ELR (cell line): ENCODE data around the gene VPS36.
"Not testable (repeated sequence)": the region's sequence is repeated elsewhere in the genome, so short reads cannot be mapped to it uniquely, and the experiment has no call there.

Experiments used
- DNase-seq: peaks from one replicate; pipeline ENCODE4 v3.0.0-alpha.2; 2015; ENCODE audit warnings: low read depth

VPS36 gene

GRCh38 chr13:52446265-52446664 lies 4.2 kb downstream of the VPS36 start:
- DNase-seq, result no peak

GRCh38 chr13:52432456-52432855 lies 18.0 kb downstream of the VPS36 start:
- DNase-seq, result no peak

- peak; percentile 81 for DNase-seq
Measured at GRCh38 chr13:52428295-52428694, 22.1 kb downstream of the VPS36 start.

- DNase-seq, result no peak
Measured at GRCh38 chr13:52421216-52421615, 29.2 kb downstream of the VPS36 start.

GRCh38 chr13:52419080-52419479 lies 31.4 kb downstream of the VPS36 start:
- DNase-seq, result no peak

- peak; percentile 46 for DNase-seq
Measured at GRCh38 chr13:52414963-52415362, 35.5 kb downstream of the VPS36 start.

- DNase-seq, result no peak
Measured at GRCh38 chr13:52414051-52414450, 36.4 kb downstream of the VPS36 start.

GRCh38 chr13:52412128-52412527 lies 38.3 kb downstream of the VPS36 start:
- DNase-seq, result no peak

- DNase-seq, result peak; percentile 43
Measured at GRCh38 chr13:52411629-52412028, 38.8 kb downstream of the VPS36 start.

- not testable (repeated sequence) for DNase-seq
Measured at GRCh38 chr13:52408071-52408658, 42.3 kb downstream of the VPS36 start.

- DNase-seq, result not testable (repeated sequence)
Measured at GRCh38 chr13:52407436-52407835, 43.0 kb downstream of the VPS36 start.

GRCh38 chr13:52406629-52407028 lies 43.8 kb downstream of the VPS36 start:
- DNase-seq, result no peak

GRCh38 chr13:52405767-52406494 lies 44.5 kb downstream of the VPS36 start, which contains the start of gene THSD1:
TSS of gene THSD1 (minus strand) at chr13:52406172. CDS start at chr13:52402600, 3,572 bp downstream.
- DNase-seq, result peak; percentile 78

- DNase-seq, result peak; percentile 21
Measured at GRCh38 chr13:52405369-52405766, 45.1 kb downstream of the VPS36 start.

GRCh38 chr13:52399708-52400107 lies 50.7 kb downstream of the VPS36 start:
- peak; percentile 30 for DNase-seq

- no peak for DNase-seq
Measured at GRCh38 chr13:52399046-52399445, 51.4 kb downstream of the VPS36 start.

GRCh38 chr13:52395704-52396103 lies 54.7 kb downstream of the VPS36 start:
- DNase-seq, result no peak

- DNase-seq, result no peak
Measured at GRCh38 chr13:52394586-52394985, 55.8 kb downstream of the VPS36 start.

- no peak for DNase-seq
Measured at GRCh38 chr13:52393572-52394357, 56.7 kb downstream of the VPS36 start.

GRCh38 chr13:52387721-52388120 lies 62.7 kb downstream of the VPS36 start:
- no peak for DNase-seq

GRCh38 chr13:52385870-52386269 lies 64.6 kb downstream of the VPS36 start:
- DNase-seq, result no peak

- DNase-seq, result no peak
Measured at GRCh38 chr13:52383366-52383765, 67.1 kb downstream of the VPS36 start.

- DNase-seq, result no peak
Measured at GRCh38 chr13:52378312-52378711, 72.1 kb downstream of the VPS36 start.
